H9 (cell line): ENCODE data around the gene HNF1A. TPM values are rescaled to one million over a fixed set of nuclear protein-coding genes. Genes with fewer than 3 reads are reported as not detected.

Source experiments
- DNase-seq: peaks from one replicate; pipeline ENCODE4 v3.0.0-alpha.2; 2017
- H2AFZ ChIP-seq: one replicate; pipeline ENCODE4 v1.6.1; 2013; ENCODE audit warnings: mild to moderate bottlenecking, low read length, control low read depth, moderate library complexity
- H2AK5ac ChIP-seq: 2 replicates; pipeline ENCODE4 v1.6.1; 2013; ENCODE audit warnings: low read length, control low read depth, mixed read lengths; ENCODE audit not compliant: insufficient read length
- H2BK120ac ChIP-seq: one replicate; pipeline ENCODE4 v1.6.1; 2013; ENCODE audit warnings: low read depth, mild to moderate bottlenecking, low read length, control low read depth, inconsistent platforms; ENCODE audit not compliant: poor library complexity, severe bottlenecking
- H2BK12ac ChIP-seq: 2 replicates; pipeline ENCODE4 v1.6.1; 2013; ENCODE audit warnings: low read length, control low read depth, mixed read lengths, low read depth; ENCODE audit not compliant: insufficient read length
- H2BK15ac ChIP-seq: 2 replicates; pipeline ENCODE4 v1.6.1; 2013; ENCODE audit warnings: low read depth, low read length, control low read depth
- H2BK20ac ChIP-seq: one replicate; pipeline ENCODE4 v1.6.1; 2013; ENCODE audit warnings: low read depth, mild to moderate bottlenecking, low read length, control low read depth, inconsistent platforms; ENCODE audit not compliant: poor library complexity, severe bottlenecking
- H2BK5ac ChIP-seq: 2 replicates; pipeline ENCODE4 v1.6.1; 2013; ENCODE audit warnings: low read length, control low read depth, mixed read lengths; ENCODE audit not compliant: insufficient read length
- H3K14ac ChIP-seq: 2 replicates; pipeline ENCODE4 v1.6.1; 2013; ENCODE audit warnings: low read length, control low read depth; ENCODE audit not compliant: insufficient read depth
- H3K18ac ChIP-seq: 2 replicates; pipeline ENCODE4 v1.6.1; 2013; ENCODE audit warnings: low read depth, mild to moderate bottlenecking, mixed read lengths, low read length, control low read depth; ENCODE audit not compliant: insufficient read length
- H3K23ac ChIP-seq: 2 replicates; pipeline ENCODE4 v1.6.1; 2013; ENCODE audit warnings: low read length, control low read depth, mixed read lengths, low read depth; ENCODE audit not compliant: insufficient read length
- H3K23me2 ChIP-seq: 2 replicates; pipeline ENCODE4 v1.6.1; 2013; ENCODE audit warnings: low read depth, mild to moderate bottlenecking, mixed read lengths, low read length, control low read depth; ENCODE audit not compliant: insufficient read length, poor library complexity, severe bottlenecking
- H3K27ac ChIP-seq: 2 replicates; pipeline ENCODE4 v1.5.1; 2013; ENCODE audit warnings: low read length, control low read depth, mixed read lengths, low read depth; ENCODE audit not compliant: insufficient read length
- H3K27me3 ChIP-seq: 2 replicates; pipeline ENCODE4 v1.6.1; 2013; ENCODE audit warnings: low read length, control low read depth, inconsistent platforms; ENCODE audit not compliant: insufficient read depth
- H3K4ac ChIP-seq: 2 replicates; pipeline ENCODE4 v1.6.1; 2013; ENCODE audit warnings: low read depth, mild to moderate bottlenecking, control low read depth, inconsistent platforms, low read length, moderate library complexity
- H3K4me1 ChIP-seq: 2 replicates; pipeline ENCODE4 v1.6.1; 2013; ENCODE audit warnings: low read length, control low read depth, inconsistent platforms; ENCODE audit not compliant: insufficient read depth
- H3K4me2 ChIP-seq: 2 replicates; pipeline ENCODE4 v1.6.1; 2013; ENCODE audit warnings: low read length, control low read depth, mixed read lengths; ENCODE audit not compliant: insufficient read length, insufficient read depth
- H3K56ac ChIP-seq: 2 replicates; pipeline ENCODE4 v1.6.1; 2013; ENCODE audit warnings: low read depth, mild to moderate bottlenecking, mixed read lengths, low read length, control low read depth; ENCODE audit not compliant: insufficient read length
- H3K79me1 ChIP-seq: 2 replicates; pipeline ENCODE4 v1.6.1; 2013; ENCODE audit warnings: low read depth, mild to moderate bottlenecking, moderate library complexity, low read length, control low read depth, inconsistent platforms; ENCODE audit not compliant: insufficient read depth, poor library complexity, severe bottlenecking
- H3K79me2 ChIP-seq: 2 replicates; pipeline ENCODE4 v1.6.1; 2013; ENCODE audit warnings: low read length, control low read depth, inconsistent platforms; ENCODE audit not compliant: insufficient read depth
- H3K9ac ChIP-seq: 2 replicates; pipeline ENCODE4 v1.6.1; 2013; ENCODE audit warnings: low read length, control low read depth, mixed read lengths; ENCODE audit not compliant: insufficient read length; ENCODE audit errors: extremely low read depth
- H3K9me3 ChIP-seq: one replicate; pipeline ENCODE4 v1.6.1; 2013; ENCODE audit warnings: low read depth, low read length, inconsistent platforms; ENCODE audit not compliant: control insufficient read depth
- H3T11ph ChIP-seq: one replicate; pipeline ENCODE4 v1.6.1; 2013; ENCODE audit warnings: mild to moderate bottlenecking, low read length, control low read depth, inconsistent platforms
- H4K20me1 ChIP-seq: one replicate; pipeline ENCODE4 v1.6.1; 2013; ENCODE audit not compliant: control insufficient read depth, insufficient read length, insufficient read depth
- H4K5ac ChIP-seq: 2 replicates; pipeline ENCODE4 v1.6.1; 2013; ENCODE audit warnings: low read depth, mild to moderate bottlenecking, mixed read lengths, low read length, control low read depth; ENCODE audit not compliant: insufficient read length
- H4K8ac ChIP-seq: replicated peaks from 2 replicates; pipeline ENCODE4 v1.6.1; 2013; ENCODE audit warnings: low read length, control low read depth, mixed read lengths, low read depth; ENCODE audit not compliant: insufficient read length
- H4K91ac ChIP-seq: 2 replicates; pipeline ENCODE4 v1.6.1; 2013; ENCODE audit warnings: low read depth, mild to moderate bottlenecking, moderate library complexity, mixed read lengths, low read length, control low read depth; ENCODE audit not compliant: insufficient read length
- H3K27ac Mint-ChIP-seq, 3 experiments: 2 replicates in 2 of 3; 3 replicates in 1 of 3; pipeline ENCODE4 v1.8.0; 2020 to 2021; ENCODE audit warnings: mixed read lengths in 3 of 3, mild to moderate bottlenecking in 1 of 3, moderate library complexity in 1 of 3
- H3K27me3 Mint-ChIP-seq: 2 replicates; pipeline ENCODE4 v1.8.0; 2021; ENCODE audit warnings: low read depth, mild to moderate bottlenecking, moderate library complexity, mixed read lengths
- H3K36me3 Mint-ChIP-seq, 3 experiments: 2 replicates in 2 of 3; 3 replicates in 1 of 3; pipeline ENCODE4 v1.8.0; 2020 to 2021; ENCODE audit warnings: low read depth in 3 of 3, mixed read lengths in 3 of 3; ENCODE audit not compliant: insufficient read depth in 1 of 3
- H3K4me1 Mint-ChIP-seq, 2 experiments: 2 replicates each; pipeline ENCODE4 v1.8.0; 2020; ENCODE audit warnings: mixed read lengths in 2 of 2
- H3K4me3 Mint-ChIP-seq, 2 experiments: 2 replicates in 1 of 2; 3 replicates in 1 of 2; pipeline ENCODE4 v1.8.0; 2020 to 2021; ENCODE audit warnings: mild to moderate bottlenecking in 2 of 2, mixed read lengths in 2 of 2, moderate library complexity in 1 of 2
- H3K9me3 Mint-ChIP-seq, 2 experiments: 2 replicates in 1 of 2; 3 replicates in 1 of 2; pipeline ENCODE4 v1.8.0; 2020; ENCODE audit warnings: mild to moderate bottlenecking in 2 of 2, mixed read lengths in 2 of 2, moderate library complexity in 1 of 2
- WGBS: extraction: QIAGEN DNeasy Blood & Tissue Kit; methylation state at CpG from one replicate; pipeline ENCODE4 v1.1.7; 2013; ENCODE audit warnings: missing lambda C conversion rate, low lambda C conversion rate, mixed read lengths; ENCODE audit not compliant: insufficient read length; ENCODE audit errors: extremely low coverage; 5-methylcytosine and 5-hydroxymethylcytosine counted together
- total RNA-seq: library from RNA; stranded (reverse); gene quantifications from 2 replicates; pipeline ENCODE4 v1.2.1, GENCODE V29; 2021
- TF ChIP-seq, protein P1 (sequence below): fragments of 200-600 bp; sonication (generic); conservative IDR thresholded peaks from 3 replicates; pipeline ENCODE4 v1.8.0; 2021; ENCODE audit warnings: antibody characterized with exemption, mild to moderate bottlenecking

HNF1A gene
- total RNA-seq, 1 experiment from 2014 or later, result not detected

DNA sequence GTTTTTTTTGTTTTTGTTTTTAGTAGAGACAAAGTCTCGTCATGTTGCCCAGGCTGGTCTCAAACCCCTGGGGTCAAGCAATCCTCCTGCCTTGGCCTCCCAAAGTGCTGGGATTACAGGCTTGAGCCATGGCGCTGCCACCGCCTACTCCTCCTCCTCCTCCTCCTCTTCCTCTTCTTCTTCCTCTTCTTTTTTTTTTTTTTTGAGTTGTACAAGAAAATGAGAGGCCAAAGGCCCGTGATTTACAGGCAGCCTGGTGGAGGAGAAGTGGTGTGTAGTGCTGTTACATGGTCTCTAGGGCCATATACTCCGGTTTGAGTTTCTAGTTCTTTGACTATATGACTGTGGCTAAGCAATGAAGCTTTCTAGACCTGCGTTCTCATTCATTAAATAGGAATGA is 44.6 kb upstream of the HNF1A start:
- no CpG with 5 or more reads among the region's 6 CpGs for WGBS
- H3K9ac ChIP-seq, result no peak overlapping the region
- Mint-ChIP-seq H3K27me3 (no peaks in the 10 kb centered on the region), H3K9me3 (no peaks in the 10 kb centered on the region; a peak in 1 of 5 replicates), H3K4me3 (no peak overlapping the region), H3K36me3 (no peaks in the 10 kb centered on the region), H3K4me1 (peaks cover 7 to 8% of the 10 kb centered on the region in 2 experiments), H3K27ac (no peak overlapping the region)
- H4K91ac ChIP-seq, result no peak overlapping the region
- no peak overlapping the region for H3K4me2 ChIP-seq
- no peak overlapping the region for H2AK5ac ChIP-seq
- no peak overlapping the region for H2BK20ac ChIP-seq
- H4K20me1 ChIP-seq, result no peaks in the 10 kb centered on the region
- no peaks in the 10 kb centered on the region for H3K79me2 ChIP-seq
- no peak overlapping the region for H2BK5ac ChIP-seq
- no peak overlapping the region for H4K5ac ChIP-seq
- no peak overlapping the region for H4K8ac ChIP-seq
- H3K4me1 ChIP-seq, result no peaks in the 10 kb centered on the region
- TF ChIP-seq, protein P1, sequence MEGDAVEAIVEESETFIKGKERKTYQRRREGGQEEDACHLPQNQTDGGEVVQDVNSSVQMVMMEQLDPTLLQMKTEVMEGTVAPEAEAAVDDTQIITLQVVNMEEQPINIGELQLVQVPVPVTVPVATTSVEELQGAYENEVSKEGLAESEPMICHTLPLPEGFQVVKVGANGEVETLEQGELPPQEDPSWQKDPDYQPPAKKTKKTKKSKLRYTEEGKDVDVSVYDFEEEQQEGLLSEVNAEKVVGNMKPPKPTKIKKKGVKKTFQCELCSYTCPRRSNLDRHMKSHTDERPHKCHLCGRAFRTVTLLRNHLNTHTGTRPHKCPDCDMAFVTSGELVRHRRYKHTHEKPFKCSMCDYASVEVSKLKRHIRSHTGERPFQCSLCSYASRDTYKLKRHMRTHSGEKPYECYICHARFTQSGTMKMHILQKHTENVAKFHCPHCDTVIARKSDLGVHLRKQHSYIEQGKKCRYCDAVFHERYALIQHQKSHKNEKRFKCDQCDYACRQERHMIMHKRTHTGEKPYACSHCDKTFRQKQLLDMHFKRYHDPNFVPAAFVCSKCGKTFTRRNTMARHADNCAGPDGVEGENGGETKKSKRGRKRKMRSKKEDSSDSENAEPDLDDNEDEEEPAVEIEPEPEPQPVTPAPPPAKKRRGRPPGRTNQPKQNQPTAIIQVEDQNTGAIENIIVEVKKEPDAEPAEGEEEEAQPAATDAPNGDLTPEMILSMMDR, result no peak
- no peaks in the 10 kb centered on the region for H3K9me3 ChIP-seq
- H3K56ac ChIP-seq, result no peak overlapping the region
- no peak overlapping the region for H3K14ac ChIP-seq
- no peaks in the 10 kb centered on the region for H3K23me2 ChIP-seq
- H3K23ac ChIP-seq, result no peak overlapping the region
- no peak overlapping the region for H2BK12ac ChIP-seq
- H2BK120ac ChIP-seq, result no peak overlapping the region
- no peak overlapping the region for H2BK15ac ChIP-seq
- no peak overlapping the region for H3K27ac ChIP-seq
- no peak overlapping the region for H2AFZ ChIP-seq
- no peak overlapping the region for H3T11ph ChIP-seq
- DNase-seq, result no peak
- no peaks in the 10 kb centered on the region for H3K79me1 ChIP-seq
- H3K27me3 ChIP-seq, result no peaks in the 10 kb centered on the region
- no peak overlapping the region for H3K4ac ChIP-seq
- H3K18ac ChIP-seq, result no peak overlapping the region
